ENCODE data around the gene SPTSSB.

SPTSSB gene

DNA sequence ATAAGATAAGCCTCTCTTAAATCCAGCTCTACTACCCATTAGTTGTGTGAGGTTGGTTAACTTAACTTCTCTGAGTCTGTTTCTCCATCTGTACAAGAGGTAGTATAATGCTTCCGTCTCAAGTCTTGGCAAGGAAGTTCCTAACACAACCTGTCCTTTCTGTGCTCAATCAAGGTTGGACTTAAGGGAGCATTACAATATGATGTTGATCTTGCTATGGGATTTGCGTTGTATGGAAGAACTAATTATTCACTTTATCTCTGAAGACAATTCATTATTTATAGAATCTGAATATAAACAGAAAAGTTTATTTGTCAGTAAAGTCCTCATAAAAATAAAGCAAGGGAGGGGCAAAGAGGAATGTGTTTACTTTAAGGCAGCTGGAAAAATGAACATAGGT is 18.9 kb upstream of the SPTSSB start:
- no peak for DNase-seq

DNA sequence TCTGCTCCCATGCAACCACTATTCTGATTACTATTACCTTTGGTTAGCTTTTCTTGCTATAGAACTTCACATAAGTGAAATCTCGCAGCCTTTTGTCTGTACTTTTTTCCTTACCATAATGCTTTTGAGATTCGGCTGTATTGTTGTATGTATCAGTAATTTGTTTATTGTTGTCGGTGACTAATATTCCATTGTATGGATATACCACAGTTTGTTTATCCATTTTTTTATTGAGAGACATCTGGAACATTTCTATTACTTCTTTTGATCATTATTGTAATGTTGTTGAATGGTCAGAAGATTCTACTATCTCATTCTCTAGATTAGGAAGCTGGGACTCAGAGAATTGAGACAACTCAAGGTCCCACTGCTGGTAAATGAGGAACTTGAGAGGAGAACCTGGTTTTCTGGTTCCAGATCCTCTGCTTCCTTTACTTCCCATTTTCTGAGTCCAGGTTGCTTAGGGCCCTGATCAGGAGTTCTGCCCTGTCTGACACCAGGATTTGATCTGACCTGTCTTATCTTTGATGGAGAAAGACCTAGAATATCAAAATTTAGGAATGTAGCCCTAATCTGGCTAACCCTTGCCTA is 18.2 kb upstream of the SPTSSB start:
- no peak for DNase-seq

DNA sequence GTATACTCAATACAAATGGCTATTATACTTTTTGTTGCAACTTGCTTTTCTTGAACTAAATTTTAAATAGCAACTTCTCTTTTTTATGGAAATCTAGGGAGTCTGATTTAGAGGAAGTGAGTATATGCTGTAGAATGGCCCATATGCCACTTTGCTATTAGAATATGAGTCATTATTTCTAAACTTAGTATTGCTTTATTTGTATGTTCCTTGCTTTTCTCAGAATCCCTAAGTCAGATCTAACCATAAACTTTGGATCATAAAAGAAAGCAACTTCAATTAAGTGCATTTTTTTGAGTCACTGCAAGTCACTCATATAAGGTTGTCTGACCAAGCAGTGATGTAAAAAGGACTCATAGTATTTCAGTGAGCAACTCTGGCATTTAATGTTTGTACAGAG is 17.5 kb upstream of the SPTSSB start:
- DNase-seq: no peak

DNA sequence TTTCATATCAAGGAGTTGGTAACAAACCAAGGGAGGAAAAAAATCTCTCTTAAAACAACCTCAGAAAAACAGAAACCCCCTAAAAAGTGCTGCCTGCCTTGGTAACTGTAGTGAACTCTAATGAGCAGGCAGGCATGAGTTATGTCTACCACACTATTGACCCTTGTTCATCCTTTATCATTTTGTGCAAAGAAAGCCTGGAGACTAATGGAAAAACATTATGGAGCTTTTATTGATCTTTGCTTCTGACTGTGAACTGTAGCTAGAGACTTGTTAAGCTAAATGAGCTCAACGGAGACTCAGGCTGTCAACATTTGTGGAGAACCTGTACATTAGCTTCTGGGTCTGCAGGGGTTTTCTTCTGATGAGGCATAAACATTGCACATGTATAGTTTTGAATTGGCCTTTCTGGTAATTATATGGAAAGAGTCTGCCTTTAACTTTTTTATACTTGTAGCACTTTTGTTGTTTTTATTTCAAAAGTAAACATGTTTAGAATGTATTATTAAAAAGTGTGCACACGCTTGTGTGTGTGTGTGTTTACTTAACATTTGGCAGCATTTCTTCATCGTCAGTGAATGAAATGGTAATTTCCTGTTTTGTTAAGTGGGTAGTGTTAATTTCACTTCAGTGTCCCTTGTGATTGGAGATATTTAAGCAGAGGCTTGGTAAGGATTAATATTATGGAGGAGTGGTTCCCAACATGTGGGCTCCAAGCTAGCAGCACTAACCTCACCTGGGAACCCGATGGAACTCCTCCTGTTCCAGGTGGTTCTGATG is 15.9 kb upstream of the SPTSSB start:
- no peak for DNase-seq

DNA sequence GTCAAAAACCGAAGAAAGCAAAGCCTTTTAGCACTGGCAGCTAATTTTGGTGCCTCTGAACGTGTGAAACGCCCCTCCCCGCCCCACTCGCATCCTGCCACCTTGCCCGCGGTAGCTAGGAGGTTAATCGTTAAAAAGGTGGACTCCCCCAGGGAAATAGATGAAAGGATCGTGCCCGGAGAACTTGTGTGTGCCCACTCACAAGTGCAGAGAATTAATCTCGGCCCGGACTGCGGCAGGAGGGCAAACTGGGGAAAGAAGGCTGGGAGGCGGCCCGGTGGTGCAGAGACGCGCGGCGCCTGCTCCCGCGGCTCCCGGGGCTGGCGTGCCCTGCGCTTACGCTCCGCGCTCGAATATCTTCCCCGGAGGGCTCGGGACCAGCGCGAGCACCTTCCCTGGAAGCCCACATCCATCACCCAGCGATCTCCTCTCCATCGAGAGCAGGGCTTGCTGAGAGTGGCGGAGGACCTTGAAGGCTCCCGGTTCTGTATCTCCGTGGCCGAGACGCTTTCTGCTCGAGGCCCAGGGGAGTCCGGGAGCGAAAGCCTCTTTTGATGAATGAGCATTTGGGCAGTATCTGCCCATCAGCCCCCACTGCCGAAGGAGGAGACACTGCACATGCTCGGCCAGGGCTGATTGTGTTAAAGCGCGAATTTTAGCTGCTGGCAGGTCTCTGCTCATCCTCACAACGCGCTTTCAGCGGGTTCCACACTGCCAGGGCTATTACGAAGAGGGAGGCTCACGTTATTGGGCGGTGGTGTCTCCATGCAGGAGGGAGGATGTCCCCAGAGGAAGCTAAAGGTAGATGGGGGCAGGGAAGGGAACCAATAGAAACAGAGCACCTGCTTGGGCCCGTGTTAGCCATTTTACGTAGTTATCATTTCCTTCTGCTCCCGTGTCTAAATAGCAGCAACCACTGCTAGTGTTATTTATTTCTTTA is 1.3 kb upstream of the SPTSSB start:
- DNase-seq: no peak

DNA sequence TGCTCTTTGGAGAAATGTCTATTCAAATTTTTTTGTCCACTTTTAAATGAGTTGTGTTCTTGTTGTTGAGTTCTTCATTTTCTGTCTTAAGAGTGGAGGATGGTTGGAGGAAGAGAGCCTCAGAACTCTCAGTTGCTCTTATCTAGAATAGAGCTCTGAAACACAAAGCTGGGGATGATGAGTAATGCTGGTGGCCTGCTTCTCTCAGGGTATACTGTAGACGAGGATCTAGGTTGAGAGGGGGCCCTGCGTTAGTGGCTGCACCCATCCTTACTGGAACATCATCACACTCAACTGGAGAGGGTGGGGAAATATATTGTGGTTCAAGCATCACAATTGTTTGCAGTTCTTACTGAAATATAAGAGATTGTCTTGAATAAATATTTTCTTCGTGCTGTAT is 1.8 kb downstream of the SPTSSB start:
- no peak for DNase-seq

DNA sequence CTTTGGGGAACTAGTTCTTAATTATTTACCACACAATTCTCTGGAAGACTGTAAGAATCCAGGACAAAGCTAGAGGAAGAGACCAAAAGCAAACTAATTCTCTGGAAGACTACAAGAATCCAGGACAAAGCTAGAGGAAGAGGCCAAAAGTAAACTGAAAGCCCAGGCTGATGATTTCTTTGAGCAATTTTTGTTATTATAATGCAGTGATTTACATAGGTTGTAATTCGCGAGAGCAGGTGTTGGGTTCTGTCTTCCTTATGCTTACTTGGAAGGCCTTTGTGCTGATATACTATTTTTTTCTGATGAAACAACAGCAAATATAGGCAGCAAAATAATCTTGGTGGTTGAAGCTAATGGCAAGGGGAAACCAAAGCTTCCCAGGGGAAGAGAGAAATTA is 5.2 kb downstream of the SPTSSB start:
- DNase-seq: no peak

DNA sequence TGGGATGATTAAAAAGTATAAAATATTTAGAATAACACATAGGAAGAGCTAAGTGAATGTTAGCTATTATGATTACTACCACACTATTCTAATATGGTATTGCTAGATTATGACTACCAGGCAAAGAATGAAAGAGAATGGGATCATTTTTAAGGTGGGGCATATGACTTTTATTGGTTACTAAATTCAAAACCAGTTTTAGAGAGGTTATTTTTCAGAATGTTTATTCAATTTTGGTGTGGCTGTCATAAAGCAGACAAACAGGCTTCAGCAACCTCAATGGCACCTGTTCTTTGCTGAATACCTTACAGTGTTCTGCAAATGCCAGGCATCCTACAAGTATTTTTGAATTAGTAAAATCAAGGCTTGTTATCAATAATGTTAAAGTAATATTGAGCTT is 12.8 kb downstream of the SPTSSB start:
- no peak for DNase-seq

DNA sequence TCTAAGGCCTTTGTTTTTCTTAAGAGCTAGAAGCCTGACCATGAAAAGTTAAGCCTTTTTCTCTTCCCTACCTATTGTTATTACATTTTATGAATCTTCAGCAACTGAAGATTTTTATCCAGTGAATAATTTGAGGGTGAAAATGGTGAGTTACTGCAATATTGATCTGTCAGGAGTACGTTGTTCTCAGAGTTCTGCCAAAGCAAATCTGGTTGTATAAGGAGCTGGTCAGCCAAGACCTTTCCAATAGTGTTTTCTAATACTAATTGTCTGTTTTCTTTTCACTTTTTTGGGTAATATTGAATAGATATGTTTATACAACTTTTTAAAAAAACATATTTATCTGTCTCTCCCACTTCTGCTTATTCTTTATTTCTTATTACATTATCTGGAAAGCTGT is 15.0 kb downstream of the SPTSSB start:
- DNase-seq: no peak

DNA sequence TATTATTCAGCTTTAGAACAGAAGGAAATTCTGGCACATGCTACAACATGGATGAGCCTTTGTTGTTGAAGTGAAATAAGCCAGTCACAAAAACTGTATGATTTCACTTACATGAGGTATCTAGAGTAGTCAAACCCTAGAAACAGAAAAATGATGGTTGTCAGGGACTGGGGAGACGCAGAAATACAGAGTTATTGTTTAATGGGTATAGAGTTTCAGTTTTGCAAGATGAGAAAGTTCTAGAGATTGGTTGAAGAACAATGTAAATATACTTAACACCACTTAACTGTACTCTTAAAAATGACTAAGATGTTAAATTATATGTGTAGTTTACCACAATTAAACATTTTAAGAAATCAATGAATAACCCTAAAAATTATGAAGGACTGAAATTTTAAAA is 15.8 kb downstream of the SPTSSB start:
- DNase-seq: no peak

DNA sequence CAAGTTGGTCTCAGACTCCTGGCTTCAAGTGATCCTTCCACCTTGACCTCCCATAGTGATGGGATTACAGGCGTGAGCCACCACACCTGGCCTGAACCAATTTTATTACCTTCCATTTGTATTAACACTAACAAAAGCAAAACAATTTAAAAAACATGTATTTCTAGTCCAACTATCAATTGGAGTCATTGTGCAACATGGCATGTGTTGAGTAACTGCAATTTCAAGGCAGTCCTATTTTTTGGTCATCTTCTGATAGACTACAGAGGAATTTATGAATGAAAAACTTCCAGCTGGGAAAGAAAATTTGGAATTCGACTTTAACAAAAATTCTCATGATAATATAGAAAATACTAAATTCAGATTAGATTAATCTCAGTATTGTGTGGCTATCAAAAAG is 16.8 kb downstream of the SPTSSB start:
- DNase-seq: no peak

DNA sequence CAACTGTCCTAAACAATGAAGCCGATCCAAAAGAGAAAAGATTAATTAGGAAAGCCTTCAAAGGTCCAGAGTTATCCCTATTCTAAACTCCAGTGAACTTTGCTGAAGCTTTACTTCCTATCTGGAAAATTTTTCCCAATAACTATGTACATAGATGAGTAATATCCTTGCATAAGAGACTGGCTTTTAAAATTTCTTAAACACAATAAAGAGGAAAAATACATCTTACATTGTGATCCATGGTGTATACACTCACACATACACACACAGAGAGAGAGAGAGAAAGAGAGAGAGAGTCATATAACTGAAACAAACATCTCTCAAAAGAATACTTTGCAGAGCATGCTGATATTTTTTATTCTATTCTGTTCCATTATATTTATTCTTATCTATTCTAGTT is 20.0 kb downstream of the SPTSSB start:
- DNase-seq: no peak

DNA sequence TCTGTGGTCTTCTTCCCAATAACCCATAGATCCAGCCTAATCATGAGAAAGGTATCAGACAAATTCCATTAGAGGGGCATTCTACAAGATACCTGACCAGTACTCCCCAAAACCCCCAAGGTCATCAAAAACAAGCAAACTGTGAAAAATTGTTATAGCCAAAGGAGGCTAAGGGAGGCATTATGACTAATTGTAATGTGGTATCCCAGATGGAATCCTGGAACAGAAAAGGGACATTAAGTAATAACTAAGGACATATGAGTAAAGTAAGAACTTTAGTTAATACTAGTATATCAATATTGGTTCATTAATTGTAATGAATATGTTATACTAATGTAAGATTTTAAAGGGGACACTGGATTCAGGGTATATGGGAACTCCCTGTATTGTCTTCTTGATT is 20.4 kb downstream of the SPTSSB start:
- no peak for DNase-seq

DNA sequence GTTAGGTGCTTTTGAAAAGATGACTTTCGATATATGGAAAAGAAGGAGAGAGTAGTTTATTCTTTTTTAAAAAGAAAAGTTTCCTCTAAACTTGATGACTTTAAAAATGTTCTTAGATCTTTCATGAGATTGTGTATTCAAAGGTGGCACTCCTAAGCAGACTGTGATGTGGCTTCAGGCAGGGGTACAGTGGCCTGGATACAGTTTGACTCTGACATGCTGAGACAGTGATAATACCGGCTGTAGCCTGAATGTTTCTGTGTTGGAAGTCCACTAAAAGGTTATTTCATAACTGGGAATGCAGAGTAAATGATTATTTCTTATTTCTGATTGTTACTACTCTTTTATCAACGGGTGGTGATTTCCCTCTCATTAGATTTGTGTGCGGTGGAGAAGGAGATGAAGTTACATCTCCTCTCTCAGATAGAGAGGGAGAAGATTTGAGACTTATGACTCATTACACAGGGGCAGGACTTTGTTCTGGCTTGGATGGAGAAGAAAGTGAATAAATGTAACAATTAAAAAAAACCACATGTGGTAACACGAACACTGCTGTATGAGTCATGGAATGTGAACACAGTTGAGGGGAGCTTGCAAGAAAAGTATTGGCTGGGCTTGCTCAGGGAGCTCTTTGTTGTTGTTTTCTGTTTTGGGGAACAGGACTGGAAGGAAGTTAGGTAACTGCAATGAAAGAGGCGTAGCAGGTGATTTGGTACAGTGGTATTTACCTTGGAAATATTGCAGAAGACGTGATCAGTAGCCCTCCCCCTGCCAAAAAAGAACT is 21.6 kb downstream of the SPTSSB start:
- no peak for DNase-seq

DNA sequence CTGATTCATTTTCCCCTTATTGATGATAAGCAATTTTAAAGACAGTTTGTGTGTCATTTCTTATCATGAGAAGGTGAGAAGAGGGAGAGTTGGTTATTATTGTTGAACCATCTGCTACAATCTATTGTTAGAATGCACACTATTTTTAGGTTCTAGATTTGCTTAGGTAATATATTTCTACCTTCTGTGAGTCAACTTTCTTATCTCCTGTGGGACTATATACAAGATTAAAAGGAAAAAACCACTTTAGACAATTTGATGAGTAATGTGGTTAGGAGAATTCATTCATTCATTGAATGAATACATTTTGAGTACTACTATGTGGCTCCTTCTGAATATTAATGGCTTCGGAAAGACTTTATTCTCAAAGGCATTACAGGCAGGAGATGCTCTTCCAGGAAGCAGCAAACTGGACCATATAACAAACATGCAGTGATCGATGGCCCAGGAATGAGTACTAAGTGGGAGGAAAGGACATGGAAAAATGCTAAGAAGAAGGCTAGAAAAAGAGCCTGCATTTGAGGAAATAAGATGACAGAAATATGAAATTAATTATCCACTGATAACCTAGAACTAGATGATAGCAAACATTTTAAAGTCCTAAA is 22.4 kb downstream of the SPTSSB start:
- no peak for DNase-seq

DNA sequence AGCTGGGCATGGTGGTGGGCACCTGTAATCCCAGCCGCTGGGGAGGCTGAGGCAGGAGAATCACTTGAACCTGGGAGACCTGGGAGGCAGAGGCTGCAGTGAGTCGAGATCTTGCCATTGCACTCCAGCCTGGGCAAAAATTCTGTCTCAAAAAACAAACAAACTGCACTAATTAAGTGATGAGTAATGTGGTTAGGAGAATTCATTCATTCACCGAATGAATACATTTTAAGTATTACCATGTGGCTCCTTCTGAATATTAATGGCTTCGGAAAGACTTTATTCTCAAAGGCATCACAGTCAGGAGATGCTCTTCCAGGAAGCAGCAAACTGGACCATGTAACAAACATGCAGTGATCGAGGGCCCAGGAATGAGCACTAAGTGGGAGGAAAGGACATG is 23.6 kb downstream of the SPTSSB start:
- DNase-seq: no peak

DNA sequence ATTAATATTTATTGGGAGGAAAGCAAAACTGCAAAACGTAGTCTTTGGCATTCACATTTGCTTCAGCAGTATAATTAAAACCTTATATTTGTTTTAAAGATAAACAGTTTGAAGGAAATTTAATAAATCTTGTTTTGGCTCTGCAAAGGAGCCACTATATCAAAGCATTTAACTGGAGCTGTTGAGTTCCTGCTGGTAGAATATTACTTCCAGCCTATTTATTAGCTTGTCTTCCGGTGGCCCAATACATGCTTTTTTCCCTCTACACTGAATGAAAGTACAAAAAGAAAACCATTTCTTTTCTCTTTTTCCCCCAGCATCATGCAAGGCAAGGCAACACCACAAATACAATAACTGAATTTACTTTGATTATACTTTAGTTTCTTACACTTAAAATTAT is 26.3 kb downstream of the SPTSSB start:
- DNase-seq: no peak

DNA sequence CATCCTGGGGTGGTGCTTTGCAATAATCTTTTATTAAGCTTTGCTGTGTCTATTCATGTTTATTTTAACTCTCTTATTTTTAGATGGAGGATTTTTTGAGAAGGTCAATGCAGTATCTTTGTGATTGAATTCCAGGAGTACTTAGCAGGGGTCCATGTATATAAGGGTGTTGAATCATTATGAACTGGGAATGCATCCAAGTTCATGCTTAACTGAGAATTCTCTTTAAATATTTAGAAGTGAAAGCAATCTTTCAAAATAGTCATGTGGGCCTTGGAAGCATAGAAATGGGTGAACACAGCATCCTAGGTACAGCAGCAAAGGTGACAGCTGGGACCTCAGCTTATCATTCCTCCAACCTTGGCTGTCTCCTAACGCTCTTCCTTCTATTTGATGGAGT is 27.3 kb downstream of the SPTSSB start:
- DNase-seq: no peak

DNA sequence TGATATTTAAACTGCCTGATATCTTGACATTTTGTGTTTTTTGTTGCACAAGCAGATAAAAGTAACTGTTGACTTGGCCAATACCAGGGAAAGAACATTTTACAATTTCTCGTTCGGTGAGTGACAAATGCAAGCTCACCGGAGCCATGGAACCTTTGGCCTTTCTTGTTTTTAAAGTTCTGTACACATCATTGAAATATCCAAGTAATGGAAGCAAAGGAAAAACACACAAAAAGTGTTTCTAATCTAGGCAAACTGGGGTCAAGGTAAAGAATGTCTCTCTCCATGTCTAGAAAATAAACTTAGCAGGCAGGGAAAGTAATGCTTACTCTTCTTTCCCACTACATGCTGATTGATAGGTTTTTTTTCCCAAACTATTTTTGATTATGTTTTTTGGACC is 27.8 kb downstream of the SPTSSB start:
- DNase-seq: no peak

DNA sequence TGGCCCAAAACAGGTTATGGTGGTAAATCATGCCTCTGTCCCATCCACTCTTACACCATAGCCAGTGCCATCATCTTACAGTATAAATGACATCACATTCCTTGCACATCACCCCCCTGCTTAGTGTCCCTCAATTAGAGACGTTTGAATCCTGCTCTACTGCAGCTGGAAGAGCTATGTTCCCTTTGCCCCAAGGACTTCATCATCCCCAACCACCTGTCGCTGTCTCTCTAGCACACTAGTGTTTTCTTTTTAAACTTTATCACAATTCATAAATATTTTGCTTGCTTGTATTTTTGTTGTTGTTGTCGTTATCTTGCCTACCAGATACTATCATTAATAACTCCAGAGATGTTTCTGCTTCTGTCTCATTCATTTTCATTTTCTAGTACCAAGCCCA is 28.7 kb downstream of the SPTSSB start:
- DNase-seq: no peak

DNA sequence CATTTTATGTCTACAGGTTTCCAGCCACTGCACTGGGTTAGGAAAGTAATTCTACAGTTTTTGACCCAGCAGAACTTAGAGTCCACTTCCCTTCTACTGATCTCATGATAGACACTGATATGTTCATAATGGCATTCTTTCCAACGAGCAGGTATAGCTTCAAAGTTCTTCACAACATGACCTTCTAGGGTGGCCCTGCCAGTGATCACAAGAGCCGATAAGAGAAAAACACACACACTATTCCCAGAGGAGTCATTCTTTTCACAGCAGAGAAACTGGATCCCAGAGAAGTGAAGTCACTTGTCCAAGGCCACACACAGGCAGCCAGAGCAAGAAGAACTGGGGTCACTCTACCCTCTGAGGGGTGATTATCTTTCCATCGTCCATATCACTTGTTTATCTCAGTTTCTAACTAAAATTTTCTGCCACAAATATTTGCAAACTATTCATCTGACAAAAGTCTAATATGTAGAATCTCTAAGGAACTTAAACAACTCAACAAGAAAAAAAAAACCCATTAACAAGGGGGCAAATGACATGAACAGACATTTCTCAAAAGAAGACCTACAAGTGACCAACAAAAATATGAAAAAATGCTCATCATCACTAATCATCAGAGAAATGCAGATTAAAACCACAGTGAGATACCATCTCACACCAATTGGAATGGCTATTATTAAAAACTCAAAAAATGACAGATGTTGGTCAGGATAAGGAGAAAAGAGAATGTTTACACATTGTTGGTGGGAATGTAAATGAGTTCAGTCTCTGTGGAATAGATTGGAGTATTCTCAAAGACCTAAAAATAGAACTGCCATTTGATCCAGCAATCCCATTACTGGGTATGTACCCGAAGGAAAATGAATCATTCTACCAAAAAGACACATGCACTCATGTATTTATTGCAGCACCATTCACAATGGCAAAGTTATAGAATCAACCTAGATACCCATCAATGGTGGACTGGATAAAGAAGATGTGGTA is 31.5 kb downstream of the SPTSSB start:
- DNase-seq: no peak
